CD4-positive, alpha-beta T cell treated with Interleukin-4 for 1 hour (primary cell): ENCODE results near the gene WNK2.
A peak's percentile ranks its signal among the peaks of the same experiment; 100 is the strongest.
"Not testable (repeated sequence)": the region's sequence is repeated elsewhere in the genome, so short reads cannot be mapped to it uniquely, and the experiment has no call there.

Experiments used
- DNase-seq, 2 donors: peaks; one replicate each; pipeline ENCODE4 v3.0.0-alpha.2; 2020 to 2022

The WNK2 gene

DNA sequence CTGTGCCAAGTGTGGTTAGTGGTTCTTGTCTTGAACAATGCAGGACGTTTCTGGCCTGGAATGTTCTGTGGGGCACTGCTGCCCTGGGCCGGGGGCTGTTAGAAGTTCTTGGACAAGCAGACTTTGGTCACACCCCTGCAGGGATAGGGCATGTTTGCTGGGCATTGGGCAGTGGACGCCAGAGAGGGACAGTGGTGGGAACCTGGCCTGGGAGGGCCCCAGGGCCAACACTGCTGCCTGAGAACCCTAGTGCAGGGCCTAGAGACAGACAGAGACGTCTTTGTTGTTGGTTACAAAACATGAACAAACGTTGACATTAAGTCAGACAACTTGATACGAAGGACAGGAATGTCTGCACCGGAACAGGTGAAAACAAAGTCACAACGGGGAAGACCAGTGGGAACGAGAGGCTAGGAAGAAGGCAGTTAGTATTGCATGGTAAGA, 57.0 kb downstream of the WNK2 start:
- DNase-seq: no peak

DNA sequence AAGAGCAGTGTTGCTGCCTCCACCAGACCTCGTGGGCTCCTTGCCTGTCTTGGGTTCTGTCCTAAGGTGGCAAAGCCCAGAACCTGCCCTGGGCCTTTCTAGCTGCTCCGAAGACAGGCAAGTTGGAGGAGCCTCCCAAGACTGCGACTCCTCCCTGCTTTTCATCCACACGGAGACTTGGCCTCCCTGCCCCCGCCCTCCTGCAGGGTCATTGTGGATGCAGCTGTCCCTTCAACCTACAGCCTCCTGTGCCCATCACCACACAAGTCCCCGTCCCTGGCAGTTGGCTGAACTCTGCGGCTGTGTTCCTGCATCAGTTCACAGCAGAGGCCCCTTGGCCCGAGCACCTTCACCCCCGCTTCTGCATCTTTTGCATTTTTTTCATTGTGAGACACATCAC, 59.2 kb downstream of the WNK2 start:
- no peak for DNase-seq

DNA sequence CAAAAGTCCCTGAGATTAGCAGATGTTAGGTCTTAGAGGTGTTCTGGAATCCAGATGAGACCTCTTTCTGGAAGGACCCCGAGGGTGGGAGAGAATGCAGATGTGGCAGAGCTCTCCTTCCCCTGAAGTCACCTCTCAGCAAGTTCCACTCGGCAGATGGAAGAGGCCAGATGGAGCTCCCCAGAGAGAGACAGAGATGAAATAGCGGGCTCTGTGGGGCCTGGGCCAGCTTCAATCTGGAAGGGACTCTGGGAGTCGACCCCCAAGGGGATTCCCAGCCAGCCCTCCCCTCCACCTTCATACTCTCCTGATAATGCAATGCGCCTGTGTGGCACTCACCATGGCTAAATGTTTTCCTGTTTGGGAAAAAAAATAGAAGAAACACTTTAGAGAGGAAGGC, 60.2 kb downstream of the WNK2 start:
- DNase-seq: no peak

DNA sequence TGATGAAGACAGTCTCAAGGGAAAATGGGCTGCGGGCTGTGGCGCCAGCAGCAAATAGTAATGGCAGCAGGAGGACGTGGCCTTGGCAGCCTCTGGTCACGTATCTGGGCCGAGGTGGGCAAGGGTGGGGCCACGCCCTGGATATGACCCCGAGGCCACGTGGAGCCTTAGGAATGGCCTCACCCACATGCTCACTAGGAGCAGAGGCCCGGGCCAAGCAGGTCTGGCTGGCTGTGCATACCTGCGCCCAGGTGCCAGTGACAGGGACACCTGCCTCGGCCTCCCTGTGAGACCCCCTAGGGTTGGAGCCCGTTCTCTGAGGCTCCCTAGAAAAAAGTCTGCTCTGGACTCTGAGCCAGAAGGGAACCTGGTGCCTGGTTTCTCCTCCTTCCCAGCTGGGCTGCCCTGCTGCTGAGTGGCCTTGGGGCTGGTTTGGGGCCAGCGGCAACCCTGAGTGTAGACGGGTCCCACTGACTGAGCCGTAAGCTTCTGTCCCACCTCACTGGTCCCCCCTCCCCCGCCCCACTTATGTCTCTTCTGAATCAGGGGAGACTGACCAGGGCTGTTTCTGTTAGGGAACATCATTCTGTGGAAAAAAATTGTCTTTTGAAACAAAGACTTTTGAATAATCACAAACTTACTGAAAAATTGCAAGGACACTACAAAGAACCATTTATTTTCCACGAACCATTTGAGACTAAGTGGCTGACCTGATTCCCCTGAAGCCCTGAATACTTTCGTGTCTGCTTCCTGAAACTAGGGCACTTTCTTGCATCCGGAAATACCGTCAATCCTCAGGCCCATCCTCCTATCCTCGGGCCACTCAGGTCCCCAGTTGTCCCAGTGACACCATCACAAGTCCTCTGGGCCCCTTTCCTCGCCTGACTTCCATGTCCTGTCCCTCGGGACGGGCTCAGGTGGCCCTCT, 60.8 kb downstream of the WNK2 start:
- no peak for DNase-seq

DNA sequence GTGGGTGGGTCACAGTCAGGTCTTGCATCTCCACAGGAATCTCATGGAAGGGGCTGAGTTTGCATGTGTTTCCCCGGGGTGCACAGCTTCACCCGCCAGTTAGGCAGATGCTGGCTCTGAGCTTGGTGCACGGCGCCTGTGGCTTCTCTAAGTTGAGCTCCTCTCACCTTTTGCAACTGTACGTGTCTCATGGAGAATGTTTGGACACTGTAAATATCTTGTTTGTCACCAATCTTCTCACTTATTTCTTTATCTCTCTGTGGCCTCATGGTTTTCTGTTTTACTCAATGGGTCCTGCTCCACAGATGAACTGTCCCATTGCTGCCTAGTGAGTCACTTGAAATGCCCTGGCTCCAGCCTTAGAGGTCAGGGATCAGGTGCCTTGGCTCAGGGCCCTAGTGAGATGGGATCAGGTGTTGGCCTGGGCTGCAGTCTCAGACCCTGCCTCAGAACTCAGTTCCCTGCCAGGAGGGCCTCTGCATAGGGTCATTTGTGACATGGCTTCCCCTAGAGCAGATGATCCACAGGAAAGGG, 61.6 kb downstream of the WNK2 start:
- no peak for DNase-seq

DNA sequence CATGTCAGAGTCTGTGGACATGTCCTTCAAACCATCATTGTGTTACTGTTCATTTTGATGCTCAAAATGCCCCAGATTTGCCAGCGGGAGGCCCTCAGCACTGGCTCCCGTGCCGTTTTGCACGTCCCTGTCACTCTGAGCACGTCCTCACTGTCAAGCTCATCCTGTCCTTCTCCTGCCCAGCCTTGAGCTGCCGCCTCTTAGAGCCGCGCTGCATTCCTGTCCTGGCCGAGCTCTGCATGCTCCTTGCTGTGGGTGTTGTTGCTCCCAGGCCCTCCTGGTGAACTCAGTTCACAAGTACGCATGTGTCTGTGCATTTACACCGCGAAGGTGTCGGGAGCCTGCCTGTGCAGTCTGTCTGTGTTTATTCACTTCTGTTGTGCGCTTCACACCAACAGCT, 62.2 kb downstream of the WNK2 start:
- DNase-seq: no peak

DNA sequence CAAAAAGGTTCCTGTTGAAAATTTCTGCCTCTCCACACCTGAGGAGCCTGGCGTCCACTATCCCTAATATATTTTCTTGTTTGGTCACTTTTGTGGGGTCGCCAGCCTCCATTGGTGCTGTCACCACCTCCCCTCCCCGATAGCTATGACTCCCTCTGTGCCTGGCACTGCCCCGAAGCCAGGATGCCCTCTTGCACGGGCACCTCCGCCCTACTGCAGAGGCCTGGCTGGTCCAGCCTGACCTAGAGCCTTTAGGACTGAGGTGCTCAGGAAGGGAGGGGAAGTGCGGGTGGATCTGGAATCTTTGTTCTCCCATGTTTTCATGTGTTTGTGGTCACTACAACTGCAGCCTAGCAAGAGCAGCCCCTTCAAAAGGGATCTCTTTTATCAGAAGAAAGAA, 62.6 kb downstream of the WNK2 start:
- no peak for DNase-seq

DNA sequence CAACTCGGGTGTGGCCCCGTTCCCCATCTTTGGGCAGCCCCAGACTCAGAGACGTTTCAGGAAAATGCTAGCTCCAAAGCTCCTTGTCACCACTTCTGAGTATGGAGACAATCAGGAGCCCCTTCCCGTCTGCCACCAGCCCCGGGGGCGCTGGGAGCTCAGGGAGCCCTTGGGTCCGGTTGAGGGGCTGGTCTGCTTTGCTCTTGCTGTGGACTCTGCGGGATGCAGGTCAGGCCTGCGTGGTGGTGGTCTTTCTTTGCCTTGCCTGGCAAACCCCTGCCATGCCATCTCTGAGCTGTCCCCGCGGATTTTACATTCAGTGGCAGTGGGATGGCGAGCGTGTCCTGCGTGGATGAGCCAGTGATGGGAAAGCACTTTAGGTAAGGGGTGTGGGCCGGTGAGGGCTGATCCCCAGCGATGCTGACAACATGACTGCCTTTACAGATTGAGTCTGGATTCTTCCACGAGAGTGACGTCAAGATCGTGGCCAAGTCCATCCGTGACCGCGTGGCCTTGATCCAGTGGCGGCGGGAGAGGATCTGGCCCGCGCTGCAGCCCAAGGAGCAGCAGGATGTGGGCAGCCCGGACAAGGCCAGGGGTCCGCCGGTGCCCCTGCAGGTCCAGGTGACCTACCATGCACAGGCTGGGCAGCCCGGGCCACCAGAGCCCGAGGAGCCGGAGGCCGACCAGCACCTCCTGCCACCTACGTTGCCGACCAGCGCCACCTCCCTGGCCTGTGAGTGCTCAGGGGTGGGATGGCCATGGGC, 63.3 kb downstream of the WNK2 start:
- no peak for DNase-seq

DNA sequence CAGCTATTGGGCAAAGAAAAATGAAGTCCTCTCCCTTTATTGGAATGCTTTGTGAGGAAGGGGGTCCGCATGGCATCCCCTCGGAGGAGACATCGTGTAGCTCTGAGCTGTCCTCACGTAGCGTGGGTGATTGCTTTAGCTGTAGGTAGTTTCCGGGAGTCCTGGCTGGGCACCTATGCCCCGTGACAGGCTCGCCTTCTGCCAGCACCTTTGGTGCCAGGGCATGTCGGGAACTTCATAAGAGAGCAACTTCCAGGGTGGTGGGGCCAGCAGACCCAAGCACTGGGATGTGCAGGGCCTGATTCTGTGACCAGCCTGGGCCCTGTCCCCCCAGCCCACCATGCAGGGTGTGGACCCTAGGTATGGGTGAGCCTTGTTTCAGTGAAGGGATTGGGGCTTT, 64.0 kb downstream of the WNK2 start:
- DNase-seq: no peak

DNA sequence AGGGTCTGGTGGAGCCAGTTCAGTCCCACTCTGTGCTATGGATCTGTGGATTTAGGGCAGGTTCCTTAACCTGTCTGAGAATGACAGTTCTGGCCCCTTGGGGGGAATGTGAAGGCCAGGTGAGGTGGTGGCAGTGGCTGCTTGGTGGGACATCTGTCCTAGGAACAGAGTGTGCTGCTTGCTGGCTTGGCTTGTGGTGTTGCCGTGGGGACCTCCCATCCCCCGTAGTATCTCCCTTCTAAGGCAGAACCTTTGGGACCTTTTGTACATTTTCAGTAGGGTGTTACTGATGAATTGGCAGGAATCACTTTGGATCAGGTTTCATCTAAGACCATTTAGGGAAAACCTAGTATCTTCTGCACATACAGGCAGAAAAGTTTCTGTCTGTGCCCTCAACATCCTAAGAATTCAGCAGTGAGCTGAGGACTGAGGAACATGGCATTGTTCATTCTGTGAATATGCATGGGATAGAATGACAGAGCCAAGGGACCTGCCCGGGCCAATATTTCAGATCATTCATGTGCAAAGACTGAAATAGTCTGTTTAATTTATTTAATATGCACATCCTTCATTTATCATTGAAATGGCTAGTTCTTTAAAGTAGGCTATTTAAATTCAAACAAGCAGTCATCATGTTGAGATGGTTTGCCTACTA, 64.6 kb downstream of the WNK2 start:
- DNase-seq: no peak

DNA sequence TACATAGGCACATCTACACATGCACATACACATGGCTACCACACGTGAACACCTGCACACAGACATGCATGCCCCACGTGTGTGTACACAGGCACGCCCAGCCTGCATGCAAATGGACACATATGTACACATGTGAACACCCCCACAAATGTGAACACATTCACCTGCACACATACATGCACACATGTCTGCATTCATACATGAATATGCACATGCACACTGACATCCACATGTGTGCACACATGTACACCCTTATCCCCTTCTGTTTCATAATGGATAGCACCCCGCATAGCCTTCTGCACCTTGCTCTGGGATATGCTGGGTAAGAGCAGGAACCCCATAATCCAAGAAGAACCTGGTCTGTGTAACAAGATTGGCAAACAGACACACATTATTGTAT, 66.2 kb downstream of the WNK2 start:
- DNase-seq: no peak

DNA sequence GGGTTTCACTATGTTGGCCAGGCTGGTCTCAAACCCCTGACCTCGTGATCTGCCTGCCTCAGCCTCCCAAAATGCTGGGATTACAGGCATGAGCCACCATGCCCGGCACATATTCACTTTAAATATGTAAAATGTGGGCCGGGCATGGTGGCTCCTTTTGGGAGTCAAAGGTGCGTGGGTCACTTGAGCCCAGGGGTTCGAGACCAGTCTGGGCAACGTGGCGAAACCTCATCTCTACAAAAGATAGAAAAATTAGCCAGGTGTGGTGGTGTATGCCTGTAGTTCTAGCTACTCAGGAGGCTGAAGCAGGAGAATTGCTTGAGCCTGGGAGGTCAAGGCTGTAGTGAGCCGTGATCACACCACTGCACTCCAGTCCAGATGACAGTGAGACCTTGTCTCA, 67.4 kb downstream of the WNK2 start:
- DNase-seq: not testable (repeated sequence)

DNA sequence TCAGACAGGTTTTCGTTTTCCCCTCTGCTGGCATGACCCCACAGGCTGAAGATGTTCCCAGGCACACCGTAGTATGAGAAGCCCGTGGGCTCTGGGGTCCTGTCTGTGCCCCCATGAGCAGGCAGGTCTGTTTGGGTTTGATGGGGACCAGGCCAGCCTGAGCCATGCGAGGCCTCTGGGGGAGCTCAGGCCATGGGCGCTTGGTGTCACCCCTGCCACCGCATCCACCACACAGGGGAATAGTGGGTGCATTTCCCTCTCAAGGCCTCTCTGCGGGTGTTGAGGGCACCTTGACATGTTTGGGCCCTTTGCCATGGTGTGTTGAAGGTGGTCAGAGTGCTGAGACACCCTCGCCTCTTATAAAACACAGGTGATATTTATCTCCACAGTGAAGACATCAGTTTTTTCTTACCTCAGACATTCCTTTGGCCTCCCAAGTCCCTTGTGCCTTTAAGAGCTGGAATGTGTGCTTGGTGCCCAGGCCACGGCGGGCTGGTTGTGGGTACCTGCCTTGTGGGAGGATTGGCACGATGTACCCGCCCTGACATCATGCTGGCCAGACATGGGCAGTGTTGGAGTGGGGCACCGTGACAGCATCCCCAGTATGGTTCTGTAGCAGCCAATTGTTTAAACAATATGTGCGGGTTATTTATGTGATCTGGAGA, 68.3 kb downstream of the WNK2 start:
- no peak for DNase-seq

DNA sequence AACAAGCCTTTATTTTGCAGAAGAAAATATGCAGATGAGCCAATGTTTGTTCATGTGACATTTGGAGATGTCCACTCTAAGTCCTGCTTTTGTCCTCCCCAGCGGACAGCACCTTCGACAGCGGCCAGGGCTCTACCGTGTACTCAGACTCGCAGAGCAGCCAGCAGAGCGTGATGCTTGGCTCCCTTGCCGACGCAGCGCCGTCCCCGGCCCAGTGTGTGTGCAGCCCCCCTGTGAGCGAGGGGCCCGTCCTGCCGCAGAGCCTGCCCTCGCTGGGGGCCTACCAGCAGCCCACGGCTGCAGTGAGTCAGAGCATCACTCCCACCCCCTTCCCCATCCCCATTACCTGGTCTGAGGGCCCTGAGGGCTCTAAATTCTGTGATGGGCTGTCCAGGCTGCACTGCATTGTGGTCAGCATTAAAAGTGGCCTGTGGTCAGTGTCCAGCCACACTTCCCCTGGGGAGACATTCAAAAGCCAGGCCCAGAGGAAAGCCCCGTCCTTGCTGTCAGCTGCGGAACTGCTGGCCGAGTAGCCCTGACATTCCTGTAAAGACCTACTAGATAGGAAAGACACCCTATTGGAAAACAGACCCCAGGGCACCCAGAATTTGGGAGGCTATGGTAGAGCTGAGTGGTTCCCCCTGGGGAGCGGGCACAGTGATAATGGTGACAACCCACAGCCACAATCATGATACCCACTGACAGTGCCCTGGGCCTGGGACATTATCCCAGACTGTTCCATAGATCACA, 69.0 kb downstream of the WNK2 start:
- DNase-seq: no peak

DNA sequence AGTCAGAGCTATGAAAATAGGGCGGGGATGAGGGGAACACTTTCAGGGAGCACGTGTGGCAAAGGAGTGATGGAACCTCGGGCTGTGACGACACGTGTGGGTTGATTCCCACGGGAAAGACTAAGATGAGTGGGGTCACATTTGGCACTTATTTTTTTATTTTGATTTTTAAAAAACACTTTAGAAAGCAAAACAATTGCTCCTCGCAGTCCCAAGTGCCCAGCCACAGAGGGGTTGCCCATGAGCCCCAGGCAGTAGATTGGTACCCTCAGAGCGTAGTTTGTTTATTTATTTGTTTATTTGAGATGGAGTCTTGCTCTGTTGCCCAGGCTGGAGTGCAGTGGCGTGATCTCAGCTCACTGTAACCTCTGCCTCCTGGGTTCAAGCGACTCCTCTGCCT, 69.7 kb downstream of the WNK2 start:
- DNase-seq: no peak

DNA sequence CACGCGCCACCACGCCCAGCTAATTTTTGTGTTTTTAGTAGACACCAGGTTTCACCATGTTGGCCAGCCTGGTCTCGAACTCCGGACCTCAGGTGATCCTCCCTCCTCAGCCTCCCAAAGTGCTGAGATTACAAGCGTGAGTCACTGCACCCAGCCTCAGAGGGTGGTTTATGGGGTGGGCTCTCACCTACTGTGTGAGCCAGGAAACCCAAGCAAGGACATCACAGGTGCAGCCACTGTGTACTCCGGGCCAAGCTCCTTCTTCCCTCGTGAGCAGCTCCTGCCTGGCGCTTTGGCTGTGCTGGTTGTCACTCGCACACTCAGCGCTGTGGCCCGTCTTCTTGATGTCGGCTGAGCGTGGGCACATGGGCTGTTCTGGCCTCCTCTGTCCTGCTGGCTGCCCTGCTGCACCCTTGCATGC, 70.1 kb downstream of the WNK2 start:
- DNase-seq: no peak

DNA sequence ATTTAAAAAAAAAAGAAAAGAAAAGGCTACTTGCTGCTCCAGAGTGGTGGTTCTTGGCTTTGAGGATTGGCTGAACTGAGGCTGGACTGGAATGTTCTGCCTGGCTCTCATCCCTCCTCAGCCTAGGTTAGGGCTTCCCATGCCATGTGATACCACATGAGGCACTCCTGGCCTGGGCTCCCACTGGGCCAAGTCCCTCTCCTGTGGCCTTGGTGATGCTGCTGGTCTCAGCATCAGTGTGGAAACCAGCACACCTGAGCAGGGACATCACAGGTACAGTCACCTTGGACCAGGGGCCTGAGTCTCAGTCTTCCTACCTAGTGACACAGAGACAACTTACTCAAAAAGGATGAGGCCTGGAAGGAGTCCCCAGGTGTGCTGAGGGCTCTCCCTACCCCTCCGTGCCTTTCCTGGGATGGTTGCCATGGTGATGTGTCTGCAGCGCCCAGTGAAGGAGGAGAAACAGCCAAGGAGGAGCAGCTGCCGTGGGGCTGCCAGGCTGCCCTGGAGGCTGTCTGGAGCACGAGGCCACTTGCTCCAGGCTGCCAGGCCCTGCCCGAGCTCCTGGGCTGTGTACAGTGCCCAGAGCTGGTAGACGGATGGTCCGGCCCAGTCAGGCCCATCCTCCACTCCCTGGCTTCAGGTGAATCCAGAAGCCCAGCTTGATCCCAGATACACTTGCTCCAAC, 71.0 kb downstream of the WNK2 start:
- peak in 1 of 2 donors; percentile 9 for DNase-seq

DNA sequence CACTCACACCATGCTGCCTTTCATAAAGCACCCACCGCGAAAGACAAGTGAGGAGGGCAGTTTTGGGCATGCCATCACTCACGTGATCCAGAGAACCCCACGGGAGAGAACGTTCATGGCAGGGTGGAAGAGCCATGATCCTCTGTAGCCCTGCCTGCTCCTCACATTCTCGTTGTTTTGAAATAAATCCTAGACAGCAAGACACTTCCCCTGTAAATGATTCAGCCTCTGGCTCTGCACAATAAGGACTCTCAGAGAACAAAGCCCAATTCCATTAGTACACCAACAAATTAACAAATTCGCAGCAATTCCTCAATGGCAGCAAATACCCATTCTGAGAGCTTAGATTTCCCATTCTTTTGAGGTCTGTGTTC, 71.5 kb downstream of the WNK2 start:
- DNase-seq: no peak

DNA sequence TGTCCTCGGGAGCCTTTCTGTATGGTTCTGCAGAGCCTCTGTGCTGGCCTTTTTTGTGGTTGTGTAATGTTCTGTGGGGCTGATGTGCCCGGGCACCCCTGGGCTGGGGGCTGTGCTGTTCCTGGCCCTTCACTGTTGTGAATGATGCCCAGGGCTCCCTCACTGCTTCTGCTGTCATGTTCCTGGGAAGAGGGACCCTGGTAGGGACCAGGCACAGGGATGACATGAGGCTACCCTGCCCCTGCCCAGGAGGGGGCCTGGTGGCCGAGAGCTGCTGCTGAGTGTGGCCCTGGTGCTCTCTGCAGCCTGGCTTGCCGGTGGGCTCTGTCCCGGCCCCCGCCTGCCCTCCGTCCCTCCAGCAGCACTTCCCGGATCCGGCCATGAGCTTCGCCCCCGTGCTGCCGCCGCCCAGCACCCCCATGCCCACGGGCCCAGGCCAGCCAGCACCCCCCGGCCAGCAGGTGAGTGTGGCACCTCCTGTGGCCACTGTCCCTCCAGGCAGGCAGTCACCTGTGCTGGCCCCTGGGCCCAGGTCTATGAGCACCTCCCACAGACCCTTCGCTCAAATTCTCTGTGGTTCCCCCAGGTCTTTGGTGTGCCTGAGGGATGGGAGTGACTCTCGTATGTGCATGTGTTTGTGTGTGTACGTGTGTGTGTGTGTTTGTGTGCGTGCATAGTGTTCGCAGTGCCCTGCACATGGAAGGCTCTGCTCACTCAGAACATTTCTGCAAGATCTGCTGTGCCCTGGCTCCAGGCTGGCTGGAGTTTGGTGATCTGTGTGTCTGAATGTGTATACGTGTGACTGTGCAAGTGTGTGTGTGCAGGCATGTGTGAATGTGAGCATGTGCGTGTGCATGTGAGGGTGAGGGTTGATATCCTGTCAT, 72.3 kb downstream of the WNK2 start:
- no peak for DNase-seq
